Myocyte (in vitro differentiated cells): Measurements from ENCODE around the gene NKAIN1. TPM values are rescaled to one million over a fixed set of nuclear protein-coding genes. Genes with fewer than 3 reads are reported as not detected.
"Not testable (repeated sequence)": the region's sequence is repeated elsewhere in the genome, so short reads cannot be mapped to it uniquely, and the experiment has no call there.

ENCODE experiments used
- DNase-seq: peaks from one replicate; pipeline ENCODE4 v3.0.0-alpha.2; 2012; ENCODE audit warnings: low read depth
- polyA plus RNA-seq: library from polyadenylated mRNA; unstranded; fragments of >200 nt; gene quantifications from one replicate; pipeline ENCODE4 v1.2.1, GENCODE V29; 2012; ENCODE audit warnings: missing spikeins
- total RNA-seq: library from RNA; depleted of rRNA; stranded (reverse); fragments of >200 nt; gene quantifications from 2 replicates; pipeline ENCODE4 v1.2.3, GENCODE V29; 2014

The NKAIN1 gene
- 0.05 and 0.13 TPM in 2 replicates for total RNA-seq
- 0.23 TPM for polyA plus RNA-seq

GRCh38 chr1:31239653-31240241 lies at the start of gene NKAIN1:
NKAIN1 (minus strand) TSS chr1:31239887; CDS start chr1:31239547, 340 bp downstream.
- peak; percentile 25 for DNase-seq

GRCh38 chr1:31289021-31289420 lies 49.3 kb upstream of the NKAIN1 start:
- no peak for DNase-seq

DNA sequence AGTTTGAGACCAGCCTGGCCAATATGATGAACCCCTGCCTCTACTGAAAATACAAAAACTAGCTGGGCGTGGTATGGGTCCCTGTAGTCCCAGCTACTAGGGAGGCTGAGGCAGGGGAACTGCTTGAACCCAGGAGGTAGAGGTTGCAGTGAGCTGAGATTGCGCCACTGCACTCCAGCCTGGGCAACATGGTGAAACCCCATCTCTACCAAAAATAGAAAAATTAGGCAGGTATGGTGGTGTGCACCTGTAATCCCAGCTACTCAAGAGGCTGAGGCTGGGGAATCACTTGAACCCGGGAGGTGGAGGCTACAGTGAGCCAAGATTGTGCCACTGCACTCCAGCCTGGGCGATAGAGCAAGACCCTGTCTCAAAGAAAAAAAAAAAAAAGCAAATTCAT lies 48.1 kb upstream of the NKAIN1 start:
- not testable (repeated sequence) for DNase-seq

GRCh38 chr1:31282426-31282825 lies 42.7 kb upstream of the NKAIN1 start:
- DNase-seq = not testable (repeated sequence)

DNA sequence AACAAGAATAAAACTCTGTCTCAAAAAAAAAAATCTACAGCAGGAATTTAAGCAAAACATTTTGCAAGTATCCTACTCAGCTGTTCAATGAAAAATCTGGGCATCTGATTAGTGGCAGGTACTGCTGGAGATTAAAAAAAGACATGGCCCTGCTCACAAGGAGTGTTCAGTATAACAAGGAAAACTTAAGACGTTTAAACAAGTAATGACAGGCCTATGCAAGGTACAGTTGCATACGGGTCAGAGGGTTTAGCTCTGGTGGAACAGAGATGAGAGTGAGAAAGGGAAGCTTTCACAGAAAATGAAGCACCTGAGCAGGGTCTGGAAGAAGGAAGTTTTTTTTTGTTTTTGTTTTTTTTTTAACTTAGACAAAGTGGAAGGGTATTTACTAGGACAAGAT lies 33.9 kb upstream of the NKAIN1 start:
- no peak for DNase-seq

- DNase-seq = no peak
Measured at GRCh38 chr1:31272369-31272768, 32.7 kb upstream of the NKAIN1 start.

GRCh38 chr1:31266547-31266946 lies 26.9 kb upstream of the NKAIN1 start:
- DNase-seq = no peak

GRCh38 chr1:31264790-31265386 lies 25.2 kb upstream of the NKAIN1 start:
- peak; percentile 36 for DNase-seq

- no peak for DNase-seq
Measured at GRCh38 chr1:31263408-31263807, 23.7 kb upstream of the NKAIN1 start.

GRCh38 chr1:31262393-31262792 lies 22.7 kb upstream of the NKAIN1 start:
- not testable (repeated sequence) for DNase-seq

DNA sequence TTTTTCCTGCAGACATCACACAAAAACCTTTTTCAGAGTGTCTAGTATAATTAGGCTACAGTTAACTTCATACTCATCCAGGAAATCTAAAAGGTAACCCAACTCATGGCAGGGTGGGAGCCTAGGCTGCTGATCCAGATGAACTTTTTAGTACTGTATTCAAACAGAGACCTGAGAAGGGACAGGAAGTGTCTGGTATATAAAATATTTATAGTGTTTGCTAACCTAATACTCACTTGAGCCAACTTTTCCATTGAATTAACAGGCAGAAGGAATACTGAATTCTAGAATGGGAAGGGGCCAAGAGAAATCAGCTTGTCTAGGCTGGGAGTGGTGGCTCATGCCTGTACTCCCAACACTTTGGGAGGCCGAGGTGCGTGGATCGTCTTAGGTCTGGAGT lies 22.2 kb upstream of the NKAIN1 start:
- DNase-seq = no peak

GRCh38 chr1:31259746-31260145 lies 20.1 kb upstream of the NKAIN1 start:
- peak; percentile 64 for DNase-seq

- DNase-seq = no peak
Measured at GRCh38 chr1:31258581-31258980, 18.9 kb upstream of the NKAIN1 start.

DNA sequence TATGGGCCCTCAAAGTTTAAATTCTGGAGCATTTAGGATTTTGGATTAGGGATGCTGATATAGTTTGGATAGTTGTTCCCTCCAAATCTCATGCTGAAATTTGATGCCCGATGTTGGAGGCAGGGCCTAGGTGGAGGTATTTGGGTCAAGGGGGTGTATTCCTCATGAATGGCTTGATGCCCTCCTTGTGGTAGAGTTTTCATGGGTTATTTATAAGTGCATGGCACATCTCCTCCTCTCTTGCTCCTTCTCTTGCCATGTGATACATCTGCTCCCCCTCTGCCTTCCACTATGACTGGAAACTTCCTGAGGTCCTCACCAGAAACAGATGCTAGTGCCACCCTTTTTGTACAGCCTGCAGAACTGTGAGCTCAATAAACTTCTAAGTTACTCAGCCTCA lies 17.5 kb upstream of the NKAIN1 start:
- DNase-seq = no peak

DNA sequence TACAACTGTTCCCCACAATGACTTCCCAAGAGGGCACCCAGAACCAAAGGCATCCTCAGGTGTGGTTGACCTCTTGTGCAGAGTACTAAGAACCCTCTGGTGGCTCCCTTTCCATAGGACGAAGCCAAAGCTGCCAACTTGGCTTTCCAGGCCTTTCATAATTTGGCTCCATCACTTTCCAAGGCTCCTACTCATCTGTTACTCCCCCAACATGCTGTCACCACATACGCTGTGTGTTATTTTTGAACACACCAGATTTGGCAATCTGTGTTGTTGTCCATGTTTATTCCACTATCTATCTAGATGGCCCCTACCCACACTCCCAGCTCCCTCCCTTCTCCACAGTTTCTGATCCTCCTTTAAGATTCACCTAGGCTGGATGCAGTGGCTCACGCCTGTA lies 10.2 kb upstream of the NKAIN1 start:
- no peak for DNase-seq

DNA sequence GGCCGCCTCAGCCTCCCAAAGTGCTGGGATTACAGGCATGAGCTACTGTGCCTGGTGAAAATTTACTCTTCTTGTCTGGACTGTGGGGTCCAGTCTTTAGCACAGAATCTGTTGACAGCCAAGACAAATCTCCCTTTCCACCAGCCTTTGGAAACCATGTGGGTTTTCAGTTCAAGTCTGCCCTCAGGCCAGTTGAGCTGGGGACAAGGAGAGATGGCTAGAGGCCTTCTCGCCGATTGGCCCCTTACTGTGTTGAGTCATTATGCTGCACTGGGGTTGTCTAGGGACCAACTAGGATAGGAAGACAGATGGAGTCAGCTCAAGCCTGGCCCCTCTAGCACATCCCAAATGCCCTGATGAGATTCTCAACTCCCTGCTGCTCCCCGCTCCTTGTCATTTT lies 8.6 kb upstream of the NKAIN1 start:
- no peak for DNase-seq

GRCh38 chr1:31244326-31244725 lies 4.6 kb upstream of the NKAIN1 start:
- DNase-seq = no peak

GRCh38 chr1:31243501-31244286 lies 4.0 kb upstream of the NKAIN1 start:
- peak; percentile 28 for DNase-seq

DNA sequence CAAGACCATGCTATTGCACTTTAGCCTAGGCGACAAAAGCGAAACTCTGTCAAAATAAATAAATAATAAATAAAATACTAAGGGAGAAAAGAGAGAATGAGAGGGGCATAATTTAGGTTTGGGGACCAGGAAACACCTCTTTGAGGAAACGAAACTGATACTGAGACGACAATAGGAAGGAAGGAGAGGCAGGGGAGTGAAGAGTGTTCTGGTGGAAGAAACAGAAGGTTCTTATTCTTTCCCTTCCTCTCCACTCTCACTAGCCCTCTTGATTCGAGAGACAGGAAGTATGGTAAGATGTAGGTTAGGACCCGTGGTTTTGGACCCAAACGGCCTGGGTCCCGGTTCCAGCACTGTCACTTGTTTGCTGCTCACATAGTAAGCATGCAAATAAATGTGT lies 1.6 kb upstream of the NKAIN1 start:
- DNase-seq = no peak

DNA sequence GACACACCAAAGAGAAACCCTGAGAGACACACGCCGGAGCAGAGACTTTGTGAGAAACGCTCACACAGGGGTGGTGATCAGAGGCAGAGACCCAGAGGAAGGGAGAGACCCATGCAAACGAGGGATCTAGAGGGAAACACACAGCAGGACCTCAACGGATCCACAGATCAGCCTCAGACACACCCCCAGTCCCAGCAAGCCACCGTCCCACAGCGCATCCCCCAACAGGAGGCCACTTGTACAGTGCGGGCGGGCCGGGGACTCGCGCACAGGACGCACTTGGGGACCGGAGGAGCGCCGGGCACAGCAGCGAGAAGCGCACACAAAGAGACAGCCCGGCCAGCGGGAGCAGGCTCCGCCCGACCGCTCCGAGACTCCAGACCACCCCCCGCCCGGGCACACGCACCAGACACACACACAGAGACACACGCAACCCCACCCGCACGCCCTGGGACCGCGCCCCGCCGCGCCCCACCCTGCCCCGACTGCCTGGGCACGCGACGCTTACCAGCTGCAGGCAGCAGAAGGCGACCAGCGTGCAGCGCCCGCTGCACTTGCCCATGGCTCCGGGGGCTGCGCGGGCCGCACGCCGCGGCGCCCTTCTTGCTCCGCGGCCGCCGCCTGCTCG lies 587 bp downstream of the NKAIN1 start:
- peak; percentile 29 for DNase-seq

DNA sequence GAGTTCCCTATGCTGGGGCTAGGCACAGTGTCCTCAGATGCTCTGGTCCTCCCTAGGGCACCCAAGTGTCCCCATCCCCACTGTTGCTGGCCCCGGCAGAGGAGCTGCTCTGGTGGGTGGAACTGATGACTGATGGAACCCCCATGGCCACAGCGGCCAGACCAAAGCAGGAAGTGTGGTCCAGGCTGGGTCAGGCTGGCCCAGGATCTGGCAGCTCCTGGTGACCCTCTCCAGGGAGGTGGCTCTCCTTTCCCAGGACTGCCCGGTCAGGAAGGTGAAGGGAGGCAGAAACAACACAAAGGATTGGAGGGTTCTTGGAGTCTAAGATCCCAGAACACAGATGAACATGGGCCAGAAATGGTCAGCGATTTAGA lies 1.1 kb downstream of the NKAIN1 start:
- DNase-seq = no peak

DNA sequence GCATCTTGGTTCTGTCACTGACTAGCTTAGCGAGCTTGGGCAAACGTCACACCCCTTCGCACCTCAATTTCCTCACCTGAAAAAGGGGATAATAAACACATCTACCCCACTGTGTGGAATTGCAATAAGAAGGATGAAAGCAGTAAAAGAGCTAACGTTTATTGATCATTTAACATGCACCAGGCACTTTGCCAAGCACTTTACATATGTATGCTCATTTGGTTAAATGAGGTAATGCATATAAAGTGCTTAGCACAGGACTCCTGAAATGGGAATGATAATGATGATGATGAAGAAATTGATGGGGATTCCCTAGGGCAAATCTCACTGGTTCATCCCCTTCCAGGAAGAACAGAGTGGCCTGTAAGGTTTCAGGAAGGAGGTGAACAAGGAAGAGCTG lies 4.8 kb downstream of the NKAIN1 start:
- DNase-seq = no peak
